Esophagus squamous epithelium (tissue), 4 donors: ENCODE measurements around the gene PLEKHJ1.

Source experiments
- POLR2A ChIP-seq, 4 donors: fragments of 450-650 bp; IDR thresholded peaks; one replicate each; pipeline ENCODE4 v1.6.1; 2017; ENCODE audit warnings: antibody characterized with exemption in 4 of 4, mild to moderate bottlenecking in 4 of 4, moderate library complexity in 3 of 4
- TF ChIP-seq, protein P1 (sequence below), 6 experiments: fragments of 450-650 bp in 4 of 6; fragments of 200-600 bp in 2 of 6; sonication (generic) in 2 of 6; IDR thresholded peaks; one replicate each; pipeline ENCODE4 v1.5.1; 2016 to 2019; ENCODE audit warnings: antibody characterized with exemption in 6 of 6, mild to moderate bottlenecking in 4 of 6, moderate library complexity in 4 of 6

GRCh38 chr19:2274185-2274711, 38.1 kb upstream of the PLEKHJ1 start:
- TF ChIP-seq, protein P1, sequence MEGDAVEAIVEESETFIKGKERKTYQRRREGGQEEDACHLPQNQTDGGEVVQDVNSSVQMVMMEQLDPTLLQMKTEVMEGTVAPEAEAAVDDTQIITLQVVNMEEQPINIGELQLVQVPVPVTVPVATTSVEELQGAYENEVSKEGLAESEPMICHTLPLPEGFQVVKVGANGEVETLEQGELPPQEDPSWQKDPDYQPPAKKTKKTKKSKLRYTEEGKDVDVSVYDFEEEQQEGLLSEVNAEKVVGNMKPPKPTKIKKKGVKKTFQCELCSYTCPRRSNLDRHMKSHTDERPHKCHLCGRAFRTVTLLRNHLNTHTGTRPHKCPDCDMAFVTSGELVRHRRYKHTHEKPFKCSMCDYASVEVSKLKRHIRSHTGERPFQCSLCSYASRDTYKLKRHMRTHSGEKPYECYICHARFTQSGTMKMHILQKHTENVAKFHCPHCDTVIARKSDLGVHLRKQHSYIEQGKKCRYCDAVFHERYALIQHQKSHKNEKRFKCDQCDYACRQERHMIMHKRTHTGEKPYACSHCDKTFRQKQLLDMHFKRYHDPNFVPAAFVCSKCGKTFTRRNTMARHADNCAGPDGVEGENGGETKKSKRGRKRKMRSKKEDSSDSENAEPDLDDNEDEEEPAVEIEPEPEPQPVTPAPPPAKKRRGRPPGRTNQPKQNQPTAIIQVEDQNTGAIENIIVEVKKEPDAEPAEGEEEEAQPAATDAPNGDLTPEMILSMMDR (IDR thresholded peaks at IDR 0.05): no peak
- TF ChIP-seq POLR2A (IDR thresholded peaks at IDR 0.05): no peak
